Keratinocyte (primary cell): ENCODE results near the gene SMTN. TPM values are rescaled to one million over a fixed set of nuclear protein-coding genes. Genes with fewer than 3 reads are reported as not detected.

Experiments used
- DNase-seq: peaks from one replicate; pipeline ENCODE4 v3.0.0-alpha.2; 2011; ENCODE audit warnings: low read depth, missing footprints, low spot score
- FAIRE-seq: peaks from 2 replicates; lab custom pipeline; 2011; peaks lifted over from hg19 to GRCh38; lab: Jason Lieb, UNC
- H2AFZ ChIP-seq: 2 replicates; pipeline ENCODE4 v1.6.0; 2012; ENCODE audit warnings: low read length, control low read depth, inconsistent platforms; ENCODE audit not compliant: control insufficient read depth
- H3K27ac ChIP-seq: 2 replicates; pipeline ENCODE4 v1.5.1; 2011; ENCODE audit warnings: low read length; ENCODE audit not compliant: control insufficient read depth, insufficient read depth
- H3K27me3 ChIP-seq: 3 replicates; pipeline ENCODE4 v1.6.0; 2011; ENCODE audit warnings: low read length; ENCODE audit not compliant: control insufficient read depth, insufficient read depth; ENCODE audit errors: extremely low read depth
- H3K36me3 ChIP-seq, 2 experiments: 2 replicates in 1 of 2; 3 replicates in 1 of 2; pipeline ENCODE4 v1.5.1; 2011; ENCODE audit warnings: low read length in 2 of 2, mild to moderate bottlenecking in 1 of 2; ENCODE audit not compliant: control insufficient read depth in 2 of 2, insufficient read depth in 2 of 2; ENCODE audit errors: extremely low read depth in 1 of 2
- H3K4me1 ChIP-seq: 3 replicates; pipeline ENCODE4 v1.5.1; 2011; ENCODE audit warnings: low read length; ENCODE audit not compliant: control insufficient read depth, insufficient read depth; ENCODE audit errors: extremely low read depth
- H3K4me2 ChIP-seq: 3 replicates; pipeline ENCODE4 v1.6.0; 2011; ENCODE audit warnings: low read depth, low read length; ENCODE audit not compliant: control insufficient read depth, insufficient read depth; ENCODE audit errors: extremely low read depth
- H3K4me3 ChIP-seq, 3 experiments: fragments of 200-600 bp in 1 of 3; sonication (generic) in 1 of 3; 2 replicates in 2 of 3; 3 replicates in 1 of 3; pipeline ENCODE4 v1.5.1; 2011 to 2016; ENCODE audit warnings: low read length in 3 of 3, mild to moderate bottlenecking in 3 of 3, control low read depth in 2 of 3, inconsistent platforms in 1 of 3, low read depth in 1 of 3, mixed read lengths in 1 of 3, mixed run types in 1 of 3, moderate library complexity in 1 of 3; ENCODE audit not compliant: control insufficient read depth in 2 of 3, insufficient read depth in 2 of 3; ENCODE audit errors: extremely low read depth in 1 of 3
- H3K79me2 ChIP-seq: 2 replicates; pipeline ENCODE4 v1.6.0; 2012; ENCODE audit warnings: low read length; ENCODE audit not compliant: control insufficient read depth, insufficient read depth
- H3K9ac ChIP-seq: 3 replicates; pipeline ENCODE4 v1.6.0; 2011; ENCODE audit warnings: low read length; ENCODE audit not compliant: control insufficient read depth, insufficient read depth; ENCODE audit errors: extremely low read depth
- H3K9me1 ChIP-seq: 3 replicates; pipeline ENCODE4 v1.6.0; 2011; ENCODE audit warnings: low read length; ENCODE audit not compliant: control insufficient read depth, insufficient read depth; ENCODE audit errors: extremely low read depth
- H3K9me3 ChIP-seq: 2 replicates; pipeline ENCODE4 v1.5.1; 2012; ENCODE audit warnings: low read depth, low read length; ENCODE audit not compliant: control insufficient read depth
- H4K20me1 ChIP-seq: 3 replicates; pipeline ENCODE4 v1.6.0; 2011; ENCODE audit warnings: low read length; ENCODE audit not compliant: control insufficient read depth, insufficient read depth; ENCODE audit errors: extremely low read depth
- EZH2 ChIP-seq: IDR thresholded peaks from one replicate; pipeline ENCODE4 v1.6.1; 2012; ENCODE audit warnings: inconsistent platforms, mild to moderate bottlenecking, low read length, moderate library complexity
- dilution Hi-C: fragments of 300-500 bp; cut with MboI; formaldehyde crosslinking; loops from one replicate; pipeline ENCODE4 v1.7.0; 2020; ENCODE audit warnings: low sequenced_read_pairs; ENCODE audit not compliant: extremely low pct_ligation_motif_present
- polyA plus RNA-seq, 5 experiments: library from polyadenylated mRNA; depleted of rRNA in 3 of 5; stranded (reverse) in 3 of 5; stranded (forward) in 1 of 5; unstranded in 1 of 5; fragments of >200 nt; gene quantifications; 1 replicate in 1 of 5; 2 replicates in 3 of 5; 3 replicates in 1 of 5; pipeline versions ENCODE4 v1.2.1 to v1.2.3, GENCODE V29; 2011 to 2012; ENCODE audit warnings: missing spikeins in 2 of 5, low read depth in 1 of 5, low replicate concordance in 1 of 5
- TF ChIP-seq, protein P1 (sequence below), 3 experiments: IDR thresholded peaks in 1 of 3; conservative IDR thresholded peaks in 1 of 3; optimal IDR thresholded peaks in 1 of 3; 2 replicates in 2 of 3; 3 replicates in 1 of 3; pipeline versions ENCODE3 to v1.5.1; 2011; ENCODE audit warnings: low read length in 3 of 3, mild to moderate bottlenecking in 3 of 3, moderate library complexity in 2 of 3, control low read depth in 1 of 3, inconsistent platforms in 1 of 3; ENCODE audit not compliant: insufficient read depth in 2 of 3; ENCODE audit errors: extremely low read depth in 1 of 3

The SMTN gene
- polyA plus RNA-seq, 1 donor (not counting 4 experiments of a cell fraction or from before 2014, with no cell fraction given) = 61.2 TPM

DNA sequence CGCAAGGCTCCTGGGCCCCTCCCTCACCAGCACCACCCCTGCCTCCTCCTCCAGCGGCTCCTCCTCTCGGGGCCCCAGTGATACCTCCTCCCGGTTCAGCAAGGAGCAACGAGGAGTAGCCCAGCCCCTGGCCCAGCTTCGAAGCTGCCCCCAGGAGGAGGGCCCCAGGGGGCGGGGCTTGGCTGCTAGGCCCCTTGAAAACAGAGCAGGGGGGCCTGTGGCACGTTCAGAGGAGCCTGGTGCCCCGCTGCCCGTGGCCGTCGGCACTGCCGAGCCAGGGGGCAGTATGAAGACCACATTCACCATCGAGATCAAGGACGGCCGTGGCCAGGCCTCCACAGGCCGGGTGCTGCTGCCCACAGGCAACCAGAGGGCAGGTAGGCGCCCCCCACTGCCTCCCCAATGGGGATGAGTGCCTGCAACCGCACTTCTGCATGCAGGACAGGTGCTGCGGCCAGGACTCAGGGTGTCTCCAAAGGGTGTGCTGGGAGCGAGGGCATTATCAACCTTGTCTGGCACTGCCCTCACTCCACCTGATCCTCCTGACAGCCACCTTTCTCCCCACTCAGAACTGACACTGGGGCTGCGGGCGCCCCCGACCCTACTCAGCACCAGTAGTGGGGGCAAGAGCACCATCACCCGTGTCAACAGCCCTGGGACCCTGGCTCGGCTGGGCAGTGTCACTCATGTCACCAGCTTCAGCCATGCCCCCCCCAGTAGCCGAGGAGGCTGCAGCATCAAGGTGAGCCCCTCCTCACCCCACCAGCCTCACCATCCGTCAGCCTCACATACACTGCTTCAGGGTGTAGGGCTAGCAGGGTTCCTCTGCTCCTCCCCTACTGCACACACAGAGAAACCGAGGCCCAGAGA is 10.2 kb downstream of the SMTN start:
- no peak for FAIRE-seq
- TF ChIP-seq, protein P1, sequence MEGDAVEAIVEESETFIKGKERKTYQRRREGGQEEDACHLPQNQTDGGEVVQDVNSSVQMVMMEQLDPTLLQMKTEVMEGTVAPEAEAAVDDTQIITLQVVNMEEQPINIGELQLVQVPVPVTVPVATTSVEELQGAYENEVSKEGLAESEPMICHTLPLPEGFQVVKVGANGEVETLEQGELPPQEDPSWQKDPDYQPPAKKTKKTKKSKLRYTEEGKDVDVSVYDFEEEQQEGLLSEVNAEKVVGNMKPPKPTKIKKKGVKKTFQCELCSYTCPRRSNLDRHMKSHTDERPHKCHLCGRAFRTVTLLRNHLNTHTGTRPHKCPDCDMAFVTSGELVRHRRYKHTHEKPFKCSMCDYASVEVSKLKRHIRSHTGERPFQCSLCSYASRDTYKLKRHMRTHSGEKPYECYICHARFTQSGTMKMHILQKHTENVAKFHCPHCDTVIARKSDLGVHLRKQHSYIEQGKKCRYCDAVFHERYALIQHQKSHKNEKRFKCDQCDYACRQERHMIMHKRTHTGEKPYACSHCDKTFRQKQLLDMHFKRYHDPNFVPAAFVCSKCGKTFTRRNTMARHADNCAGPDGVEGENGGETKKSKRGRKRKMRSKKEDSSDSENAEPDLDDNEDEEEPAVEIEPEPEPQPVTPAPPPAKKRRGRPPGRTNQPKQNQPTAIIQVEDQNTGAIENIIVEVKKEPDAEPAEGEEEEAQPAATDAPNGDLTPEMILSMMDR (optimal IDR thresholded peaks at IDR 0.05 in 1 of 3, IDR thresholded peaks at IDR 0.05 in 1 of 3, conservative IDR thresholded peaks at IDR 0.05 in 1 of 3; ENCODE audit: extremely low read depth in 1 of 3, insufficient read depth in 2 of 3, low read length in 3 of 3) = no peak
- TF ChIP-seq EZH2 = no peak
- no peak overlapping the region for H3K4me3 ChIP-seq
- H3K79me2 ChIP-seq = peaks cover 53% of the 10 kb centered on the region
- no peak for DNase-seq
- no peaks in the 10 kb centered on the region for H3K9me1 ChIP-seq
- no peak overlapping the region for H3K4me2 ChIP-seq
- peaks cover 79 to 85% of the 10 kb centered on the region in 2 experiments for H3K36me3 ChIP-seq
- H3K9me3 ChIP-seq = no peaks in the 10 kb centered on the region
- H3K27me3 ChIP-seq = no peaks in the 10 kb centered on the region
- peaks cover 8% of the 10 kb centered on the region for H3K4me1 ChIP-seq
- no peak overlapping the region for H2AFZ ChIP-seq
- H3K9ac ChIP-seq = no peak overlapping the region
- H4K20me1 ChIP-seq = peaks cover 39% of the 10 kb centered on the region
- dilution Hi-C loops = no loop called here
- H3K27ac ChIP-seq = no peak overlapping the region

DNA sequence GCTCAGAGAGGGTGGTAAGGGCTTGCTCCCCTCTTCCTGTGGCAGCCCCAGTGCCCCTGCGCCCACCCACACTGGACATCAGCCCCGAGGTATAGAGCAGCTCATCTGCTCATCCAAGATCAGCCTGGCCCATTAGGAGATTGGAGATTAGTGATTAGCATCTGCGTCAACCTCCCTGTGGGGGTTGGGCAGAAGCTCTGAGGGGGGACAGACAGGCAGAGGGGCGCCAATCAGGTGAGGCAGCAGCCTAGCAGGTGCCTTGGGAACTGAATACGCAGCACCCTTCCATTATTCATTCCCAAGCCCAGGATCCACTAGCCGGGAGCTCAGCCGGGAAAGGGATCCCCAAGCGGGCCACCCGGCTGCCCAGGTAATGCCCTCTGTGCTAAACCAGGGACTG is 11.0 kb downstream of the SMTN start:
- H2AFZ ChIP-seq = no peak overlapping the region
- H3K79me2 ChIP-seq = peaks cover 45% of the 10 kb centered on the region
- H3K4me2 ChIP-seq = no peak overlapping the region
- H3K27ac ChIP-seq = no peak overlapping the region
- no peak overlapping the region for H3K4me3 ChIP-seq
- H4K20me1 ChIP-seq = peaks cover 32% of the 10 kb centered on the region
- FAIRE-seq = no peak
- no peaks in the 10 kb centered on the region for H3K9me3 ChIP-seq
- H3K36me3 ChIP-seq = peaks cover 83 to 86% of the 10 kb centered on the region in 2 experiments
- H3K9me1 ChIP-seq = no peaks in the 10 kb centered on the region
- no peaks in the 10 kb centered on the region for H3K27me3 ChIP-seq
- no peaks in the 10 kb centered on the region for H3K4me1 ChIP-seq
- DNase-seq = no peak
- TF ChIP-seq, protein P1 (optimal IDR thresholded peaks at IDR 0.05 in 1 of 3, IDR thresholded peaks at IDR 0.05 in 1 of 3, conservative IDR thresholded peaks at IDR 0.05 in 1 of 3; ENCODE audit: extremely low read depth in 1 of 3, insufficient read depth in 2 of 3, low read length in 3 of 3) = no peak
- TF ChIP-seq EZH2 = no peak
- no peak overlapping the region for H3K9ac ChIP-seq
- dilution Hi-C loops = no loop called here
